ENCODE data around the gene FOXO1.

FOXO1 gene

GRCh38 chr13:40563350-40564125 lies 102.9 kb downstream of the FOXO1 start:
- Histone ChIP-seq H3K9ac (ENCODE audit: low read length) (no peak overlapping the region), H3K27me3 (ENCODE audit: control insufficient read depth, insufficient read depth, low read length) (no peaks in the 10 kb centered on the region), H3K4me1 (ENCODE audit: control insufficient read depth, insufficient read depth, low read length) (peaks cover 36% of the 10 kb centered on the region), H3K9me3 (ENCODE audit: control insufficient read depth, insufficient read depth, low read depth, low read length) (no peaks in the 10 kb centered on the region), H3K4me3 (ENCODE audit: low read depth, low read length) (no peak overlapping the region), H3K36me3 (ENCODE audit: control insufficient read depth, insufficient read depth, low read length) (peaks cover 21% of the 10 kb centered on the region), H3K27ac (ENCODE audit: low read depth, low read length) (no peak overlapping the region)

- peaks cover 34% of the 10 kb centered on the region for H3K4me1 ChIP-seq (ENCODE audit: control insufficient read depth, insufficient read depth, low read length)
- H3K27ac ChIP-seq (ENCODE audit: low read depth, low read length) = no peak overlapping the region
- peaks cover 24% of the 10 kb centered on the region for H3K36me3 ChIP-seq (ENCODE audit: control insufficient read depth, insufficient read depth, low read length)
- no peak overlapping the region for H3K9ac ChIP-seq (ENCODE audit: low read length)
- H3K4me3 ChIP-seq (ENCODE audit: low read depth, low read length) = no peak overlapping the region
- H3K27me3 ChIP-seq (ENCODE audit: control insufficient read depth, insufficient read depth, low read length) = no peaks in the 10 kb centered on the region
- no peaks in the 10 kb centered on the region for H3K9me3 ChIP-seq (ENCODE audit: control insufficient read depth, insufficient read depth, low read depth, low read length)
Measured at GRCh38 chr13:40562975-40563349, 103.5 kb downstream of the FOXO1 start.

GRCh38 chr13:40559915-40560314 lies 106.5 kb downstream of the FOXO1 start:
- Histone ChIP-seq H3K9me3 (ENCODE audit: control insufficient read depth, insufficient read depth, low read depth, low read length) (no peaks in the 10 kb centered on the region), H3K4me3 (ENCODE audit: low read depth, low read length) (no peak overlapping the region), H3K36me3 (ENCODE audit: control insufficient read depth, insufficient read depth, low read length) (peaks cover 26% of the 10 kb centered on the region), H3K27me3 (ENCODE audit: control insufficient read depth, insufficient read depth, low read length) (no peaks in the 10 kb centered on the region), H3K9ac (ENCODE audit: low read length) (no peak overlapping the region), H3K27ac (ENCODE audit: low read depth, low read length) (no peak overlapping the region), H3K4me1 (ENCODE audit: control insufficient read depth, insufficient read depth, low read length) (peaks cover 22% of the 10 kb centered on the region)

- H3K27ac ChIP-seq (ENCODE audit: low read depth, low read length) = no peak overlapping the region
- no peaks in the 10 kb centered on the region for H3K9me3 ChIP-seq (ENCODE audit: control insufficient read depth, insufficient read depth, low read depth, low read length)
- peaks cover 10% of the 10 kb centered on the region for H3K4me1 ChIP-seq (ENCODE audit: control insufficient read depth, insufficient read depth, low read length)
- no peak overlapping the region for H3K4me3 ChIP-seq (ENCODE audit: low read depth, low read length)
- no peaks in the 10 kb centered on the region for H3K27me3 ChIP-seq (ENCODE audit: control insufficient read depth, insufficient read depth, low read length)
- no peak overlapping the region for H3K9ac ChIP-seq (ENCODE audit: low read length)
- H3K36me3 ChIP-seq (ENCODE audit: control insufficient read depth, insufficient read depth, low read length) = peaks cover 26% of the 10 kb centered on the region
Measured at GRCh38 chr13:40558656-40559055, 107.8 kb downstream of the FOXO1 start.

GRCh38 chr13:40556453-40556852 lies 110.0 kb downstream of the FOXO1 start:
- Histone ChIP-seq H3K36me3 (ENCODE audit: control insufficient read depth, insufficient read depth, low read length) (peaks cover 26% of the 10 kb centered on the region), H3K4me1 (ENCODE audit: control insufficient read depth, insufficient read depth, low read length) (peaks cover 14% of the 10 kb centered on the region; the same call in 1 of the 2 replicates), H3K4me3 (ENCODE audit: low read depth, low read length) (no peak overlapping the region), H3K27ac (ENCODE audit: low read depth, low read length) (no peak overlapping the region), H3K9me3 (ENCODE audit: control insufficient read depth, insufficient read depth, low read depth, low read length) (no peaks in the 10 kb centered on the region), H3K27me3 (ENCODE audit: control insufficient read depth, insufficient read depth, low read length) (no peaks in the 10 kb centered on the region), H3K9ac (ENCODE audit: low read length) (no peak overlapping the region)

- Histone ChIP-seq H3K27ac (ENCODE audit: low read depth, low read length) (no peak overlapping the region), H3K4me1 (ENCODE audit: control insufficient read depth, insufficient read depth, low read length) (peaks cover 14% of the 10 kb centered on the region; the same call in 1 of the 2 replicates), H3K4me3 (ENCODE audit: low read depth, low read length) (no peak overlapping the region), H3K27me3 (ENCODE audit: control insufficient read depth, insufficient read depth, low read length) (no peaks in the 10 kb centered on the region), H3K36me3 (ENCODE audit: control insufficient read depth, insufficient read depth, low read length) (peaks cover 3% of the 10 kb centered on the region; the same call in 1 of the 2 replicates), H3K9ac (ENCODE audit: low read length) (no peak overlapping the region), H3K9me3 (ENCODE audit: control insufficient read depth, insufficient read depth, low read depth, low read length) (no peaks in the 10 kb centered on the region)
Measured at GRCh38 chr13:40553356-40553755, 113.1 kb downstream of the FOXO1 start.

- H3K36me3 ChIP-seq (ENCODE audit: control insufficient read depth, insufficient read depth, low read length) = peaks cover 2% of the 10 kb centered on the region; the same call in 1 of the 2 replicates
- no peak overlapping the region for H3K9ac ChIP-seq (ENCODE audit: low read length)
- H3K4me1 ChIP-seq (ENCODE audit: control insufficient read depth, insufficient read depth, low read length) = peaks cover 14% of the 10 kb centered on the region; the same call in 1 of the 2 replicates
- no peaks in the 10 kb centered on the region for H3K27me3 ChIP-seq (ENCODE audit: control insufficient read depth, insufficient read depth, low read length)
- H3K9me3 ChIP-seq (ENCODE audit: control insufficient read depth, insufficient read depth, low read depth, low read length) = no peaks in the 10 kb centered on the region
- H3K27ac ChIP-seq (ENCODE audit: low read depth, low read length) = no peak overlapping the region
- no peak overlapping the region for H3K4me3 ChIP-seq (ENCODE audit: low read depth, low read length)
Measured at GRCh38 chr13:40552895-40553294, 113.5 kb downstream of the FOXO1 start.

- Histone ChIP-seq H3K27me3 (ENCODE audit: control insufficient read depth, insufficient read depth, low read length) (no peaks in the 10 kb centered on the region), H3K9ac (ENCODE audit: low read length) (no peak overlapping the region), H3K9me3 (ENCODE audit: control insufficient read depth, insufficient read depth, low read depth, low read length) (no peaks in the 10 kb centered on the region), H3K27ac (ENCODE audit: low read depth, low read length) (no peak overlapping the region), H3K4me1 (ENCODE audit: control insufficient read depth, insufficient read depth, low read length) (peaks cover 30% of the 10 kb centered on the region), H3K4me3 (ENCODE audit: low read depth, low read length) (no peak overlapping the region), H3K36me3 (ENCODE audit: control insufficient read depth, insufficient read depth, low read length) (no peaks in the 10 kb centered on the region)
Measured at GRCh38 chr13:40550130-40550529, 116.3 kb downstream of the FOXO1 start.

- H3K4me1 ChIP-seq (ENCODE audit: control insufficient read depth, insufficient read depth, low read length) = peaks cover 30% of the 10 kb centered on the region
- H3K36me3 ChIP-seq (ENCODE audit: control insufficient read depth, insufficient read depth, low read length) = no peaks in the 10 kb centered on the region
- H3K9me3 ChIP-seq (ENCODE audit: control insufficient read depth, insufficient read depth, low read depth, low read length) = no peaks in the 10 kb centered on the region
Measured at GRCh38 chr13:40549500-40550094, 116.8 kb downstream of the FOXO1 start.

GRCh38 chr13:40547591-40548315 lies 118.7 kb downstream of the FOXO1 start:
- Histone ChIP-seq H3K27ac (ENCODE audit: low read depth, low read length) (no peak overlapping the region), H3K36me3 (ENCODE audit: control insufficient read depth, insufficient read depth, low read length) (no peaks in the 10 kb centered on the region), H3K4me1 (ENCODE audit: control insufficient read depth, insufficient read depth, low read length) (peaks cover 20% of the 10 kb centered on the region), H3K9me3 (ENCODE audit: control insufficient read depth, insufficient read depth, low read depth, low read length) (no peaks in the 10 kb centered on the region), H3K9ac (ENCODE audit: low read length) (no peak overlapping the region), H3K27me3 (ENCODE audit: control insufficient read depth, insufficient read depth, low read length) (no peaks in the 10 kb centered on the region), H3K4me3 (ENCODE audit: low read depth, low read length) (no peak overlapping the region)

More at GRCh38 chr13:40549500-40550094, 116.8 kb downstream of the FOXO1 start:
- Histone ChIP-seq H3K27ac (ENCODE audit: low read depth, low read length) (no peak overlapping the region), H3K27me3 (ENCODE audit: control insufficient read depth, insufficient read depth, low read length) (no peaks in the 10 kb centered on the region), H3K9ac (ENCODE audit: low read length) (no peak overlapping the region), H3K4me3 (ENCODE audit: low read depth, low read length) (no peak overlapping the region)

- no peaks in the 10 kb centered on the region for H3K27me3 ChIP-seq (ENCODE audit: control insufficient read depth, insufficient read depth, low read length)
- H3K36me3 ChIP-seq (ENCODE audit: control insufficient read depth, insufficient read depth, low read length) = no peaks in the 10 kb centered on the region
- H3K9me3 ChIP-seq (ENCODE audit: control insufficient read depth, insufficient read depth, low read depth, low read length) = no peaks in the 10 kb centered on the region
Measured at GRCh38 chr13:40546047-40546446, 120.4 kb downstream of the FOXO1 start.

More at GRCh38 chr13:40546047-40546446, 120.4 kb downstream of the FOXO1 start:
- no peak overlapping the region for H3K27ac ChIP-seq (ENCODE audit: low read depth, low read length)
- peaks cover 16% of the 10 kb centered on the region; the same call in 1 of the 2 replicates for H3K4me1 ChIP-seq (ENCODE audit: control insufficient read depth, insufficient read depth, low read length)
- no peak overlapping the region for H3K4me3 ChIP-seq (ENCODE audit: low read depth, low read length)
- no peak overlapping the region for H3K9ac ChIP-seq (ENCODE audit: low read length)

All from HUES6 (cell line).